Lower leg skin (tissue), 3 donors: Measurements from ENCODE around the gene VIPAS39.

Experiments used
- POLR2A ChIP-seq, 2 donors: fragments of 450-650 bp; IDR thresholded peaks; one replicate each; pipeline ENCODE4 v1.6.1; 2016 to 2017; ENCODE audit warnings: antibody characterized with exemption in 2 of 2, mild to moderate bottlenecking in 1 of 2, moderate library complexity in 1 of 2
- TF ChIP-seq, protein P1 (sequence below), 3 donors: fragments of 450-650 bp; IDR thresholded peaks; one replicate each; pipeline ENCODE4 v1.5.1; 2016; ENCODE audit warnings: antibody characterized with exemption in 3 of 3, mild to moderate bottlenecking in 3 of 3, moderate library complexity in 2 of 3

DNA sequence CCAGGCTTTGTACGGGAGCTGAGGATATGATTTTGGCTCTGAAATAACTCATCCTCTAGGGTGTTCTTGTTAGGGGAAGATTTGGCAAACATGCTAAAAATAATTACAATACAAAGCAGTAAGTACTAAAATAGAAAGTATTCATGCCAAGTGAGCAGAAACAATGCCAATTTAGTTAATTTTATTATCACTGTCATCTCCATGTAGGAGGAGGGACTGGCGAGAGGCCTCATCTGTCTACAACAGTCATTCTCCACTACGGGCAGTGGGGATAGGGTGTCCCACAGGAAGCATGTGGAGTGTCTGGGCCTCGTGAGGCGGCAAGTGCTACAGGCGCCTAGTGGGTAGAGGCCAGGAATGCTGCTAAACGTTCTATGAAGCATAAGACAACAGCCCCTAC, 37.9 kb upstream of the VIPAS39 start:
- no peak for TF ChIP-seq POLR2A (IDR thresholded peaks at IDR 0.05)
- TF ChIP-seq, protein P1, sequence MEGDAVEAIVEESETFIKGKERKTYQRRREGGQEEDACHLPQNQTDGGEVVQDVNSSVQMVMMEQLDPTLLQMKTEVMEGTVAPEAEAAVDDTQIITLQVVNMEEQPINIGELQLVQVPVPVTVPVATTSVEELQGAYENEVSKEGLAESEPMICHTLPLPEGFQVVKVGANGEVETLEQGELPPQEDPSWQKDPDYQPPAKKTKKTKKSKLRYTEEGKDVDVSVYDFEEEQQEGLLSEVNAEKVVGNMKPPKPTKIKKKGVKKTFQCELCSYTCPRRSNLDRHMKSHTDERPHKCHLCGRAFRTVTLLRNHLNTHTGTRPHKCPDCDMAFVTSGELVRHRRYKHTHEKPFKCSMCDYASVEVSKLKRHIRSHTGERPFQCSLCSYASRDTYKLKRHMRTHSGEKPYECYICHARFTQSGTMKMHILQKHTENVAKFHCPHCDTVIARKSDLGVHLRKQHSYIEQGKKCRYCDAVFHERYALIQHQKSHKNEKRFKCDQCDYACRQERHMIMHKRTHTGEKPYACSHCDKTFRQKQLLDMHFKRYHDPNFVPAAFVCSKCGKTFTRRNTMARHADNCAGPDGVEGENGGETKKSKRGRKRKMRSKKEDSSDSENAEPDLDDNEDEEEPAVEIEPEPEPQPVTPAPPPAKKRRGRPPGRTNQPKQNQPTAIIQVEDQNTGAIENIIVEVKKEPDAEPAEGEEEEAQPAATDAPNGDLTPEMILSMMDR (IDR thresholded peaks at IDR 0.05), result no peak
